HPDE6-E6E7 (cell line): Measurements from ENCODE around the gene PIK3R2.
A peak's percentile ranks its signal among the peaks of the same experiment; 100 is the strongest.

ENCODE experiments used
- DNase-seq: peaks from one replicate; pipeline ENCODE4 v3.0.0; 2011; ENCODE audit warnings: missing footprints; ENCODE audit errors: extremely low spot score

PIK3R2 gene

DNA sequence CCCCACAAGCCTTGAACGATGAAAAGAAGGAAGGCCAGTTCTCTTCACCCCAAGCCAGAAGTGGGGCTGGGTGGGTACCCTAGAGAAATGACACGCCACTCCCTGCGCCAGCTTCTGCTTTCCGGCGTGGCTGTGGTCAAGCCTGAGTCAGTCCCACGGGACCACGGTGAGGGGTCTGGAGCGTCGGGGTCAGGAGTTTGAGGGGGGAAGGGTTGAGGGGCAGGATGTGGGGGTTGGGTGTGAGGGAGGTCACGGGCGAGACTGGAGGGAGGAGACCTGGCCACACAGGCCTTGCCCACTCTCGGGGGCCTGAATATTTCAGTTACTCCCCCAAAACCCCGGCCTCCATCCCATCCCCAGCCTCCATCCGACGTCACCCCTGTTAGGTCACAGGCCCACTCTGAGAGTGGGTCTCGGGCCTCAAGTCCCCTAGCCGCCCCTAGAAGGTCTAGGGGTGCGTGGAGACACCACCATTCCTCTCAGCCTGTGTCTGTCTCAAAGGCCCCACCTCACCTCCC is 20.1 kb downstream of the PIK3R2 start:
- DNase-seq = no peak

DNA sequence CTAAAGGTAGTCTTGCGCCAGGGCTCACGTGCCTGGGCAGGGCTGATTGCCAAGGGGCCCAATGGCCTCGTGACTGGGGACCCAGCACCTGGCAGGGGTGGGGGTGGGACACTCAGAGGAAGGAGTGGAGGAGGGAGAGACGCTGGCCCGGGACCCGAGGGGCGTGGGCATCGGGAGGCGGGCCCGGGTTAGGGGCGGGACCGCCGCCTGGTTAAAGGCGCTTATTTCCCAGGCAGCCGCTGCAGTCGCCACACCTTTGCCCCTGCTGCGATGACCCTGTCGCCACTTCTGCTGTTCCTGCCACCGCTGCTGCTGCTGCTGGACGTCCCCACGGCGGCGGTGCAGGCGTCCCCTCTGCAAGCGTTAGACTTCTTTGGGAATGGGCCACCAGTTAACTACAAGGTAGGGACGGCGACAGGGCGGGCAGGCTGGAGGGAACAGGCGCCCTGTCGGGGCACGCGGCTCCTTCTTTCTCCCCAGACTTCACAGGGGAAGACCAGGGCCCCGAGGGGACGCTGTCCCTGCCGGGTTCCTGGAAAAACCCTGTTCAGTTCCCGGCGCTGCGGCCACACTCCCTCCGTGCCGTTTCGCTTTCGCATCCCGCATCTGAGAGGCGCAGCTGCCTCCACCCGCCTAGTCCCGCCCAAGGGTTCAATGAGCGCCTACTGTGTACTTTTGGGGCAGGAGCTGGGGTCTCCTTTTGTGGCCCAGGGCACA is 20.8 kb downstream of the PIK3R2 start, which contains the start of gene IFI30:
Gene IFI30, plus strand, starts transcription at position 242 of the 717 bp plus-strand sequence. Its CDS starts 29 bp downstream, at position 271.
- DNase-seq = peak; percentile 70

DNA sequence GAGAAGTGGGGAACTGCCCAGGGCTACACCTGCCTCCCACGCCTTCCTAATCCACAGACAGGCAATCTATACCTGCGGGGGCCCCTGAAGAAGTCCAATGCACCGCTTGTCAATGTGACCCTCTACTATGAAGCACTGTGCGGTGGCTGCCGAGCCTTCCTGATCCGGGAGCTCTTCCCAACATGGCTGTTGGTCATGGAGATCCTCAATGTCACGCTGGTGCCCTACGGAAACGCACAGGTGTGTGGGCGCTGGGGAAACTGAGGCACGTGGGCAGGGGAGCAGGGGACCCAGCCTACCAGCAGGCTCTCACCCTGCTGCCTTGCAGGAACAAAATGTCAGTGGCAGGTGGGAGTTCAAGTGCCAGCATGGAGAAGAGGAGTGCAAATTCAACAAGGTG is 22.0 kb downstream of the PIK3R2 start:
- DNase-seq = no peak

DNA sequence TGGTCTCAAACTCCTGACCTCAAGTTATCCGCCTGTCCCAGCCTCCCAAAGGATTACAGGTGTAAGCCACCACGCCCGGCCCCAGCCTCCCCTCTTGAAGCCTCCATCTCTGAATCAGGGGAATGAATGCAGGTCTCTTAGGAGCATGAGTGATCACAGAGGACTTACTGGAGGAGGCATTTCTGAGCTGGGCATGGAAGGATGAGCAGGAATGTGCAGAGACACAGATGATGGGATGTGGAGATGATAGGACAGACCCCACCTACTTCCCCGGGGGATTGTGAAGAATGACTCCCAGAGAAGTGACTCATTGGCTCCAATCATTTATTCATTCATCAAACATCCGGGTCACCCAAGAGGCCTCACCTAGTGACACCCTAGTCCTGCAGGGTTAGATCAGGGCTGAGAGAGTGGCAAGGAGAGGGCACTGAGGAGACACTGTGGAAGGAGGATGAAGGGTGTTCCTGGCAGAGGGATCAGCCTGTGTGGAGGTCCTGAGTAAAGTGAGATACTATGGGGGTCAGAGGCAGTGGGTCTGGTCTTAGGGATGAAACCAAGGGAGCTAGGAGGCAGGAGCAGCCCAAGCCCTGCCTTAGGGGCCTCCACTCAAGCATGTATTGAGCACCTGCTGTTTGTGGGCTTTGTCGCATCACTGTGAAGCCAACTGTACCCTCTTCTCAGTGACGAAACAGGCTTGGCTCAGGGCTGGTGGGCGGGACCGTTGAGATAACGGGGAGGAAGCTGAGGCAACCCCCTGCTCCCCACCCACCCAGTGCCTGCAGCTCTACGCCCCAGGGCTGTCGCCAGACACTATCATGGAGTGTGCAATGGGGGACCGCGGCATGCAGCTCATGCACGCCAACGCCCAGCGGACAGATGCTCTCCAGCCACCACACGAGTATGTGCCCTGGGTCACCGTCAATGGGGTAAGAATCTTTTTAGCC is 23.7 kb downstream of the PIK3R2 start:
- no peak for DNase-seq

DNA sequence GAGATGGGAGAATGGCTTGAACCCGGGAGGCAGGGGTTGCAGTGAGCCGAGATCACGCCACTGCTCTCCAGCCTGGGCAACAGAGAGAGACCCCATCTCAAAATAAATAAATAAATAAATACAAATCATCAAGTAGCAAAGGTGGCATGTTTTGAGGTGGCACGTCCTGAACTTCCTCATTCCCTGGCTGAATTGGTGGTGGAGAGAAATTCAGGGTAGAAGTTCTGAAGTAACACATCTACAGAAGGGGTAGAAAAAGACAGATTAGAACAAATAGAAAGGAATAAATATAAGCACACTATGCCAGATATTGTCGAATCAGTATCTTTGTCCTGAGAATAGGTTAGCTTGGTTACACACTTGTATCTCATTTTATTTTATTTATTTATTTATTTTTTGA is 27.0 kb downstream of the PIK3R2 start:
- DNase-seq = no peak

GRCh38 chr19:18183529-18183928 is 30.6 kb downstream of the PIK3R2 start:
- no peak for DNase-seq

GRCh38 chr19:18185538-18185937 is 32.6 kb downstream of the PIK3R2 start:
- no peak for DNase-seq

- DNase-seq = no peak
Observed at GRCh38 chr19:18190278-18190677, 37.3 kb downstream of the PIK3R2 start.

DNA sequence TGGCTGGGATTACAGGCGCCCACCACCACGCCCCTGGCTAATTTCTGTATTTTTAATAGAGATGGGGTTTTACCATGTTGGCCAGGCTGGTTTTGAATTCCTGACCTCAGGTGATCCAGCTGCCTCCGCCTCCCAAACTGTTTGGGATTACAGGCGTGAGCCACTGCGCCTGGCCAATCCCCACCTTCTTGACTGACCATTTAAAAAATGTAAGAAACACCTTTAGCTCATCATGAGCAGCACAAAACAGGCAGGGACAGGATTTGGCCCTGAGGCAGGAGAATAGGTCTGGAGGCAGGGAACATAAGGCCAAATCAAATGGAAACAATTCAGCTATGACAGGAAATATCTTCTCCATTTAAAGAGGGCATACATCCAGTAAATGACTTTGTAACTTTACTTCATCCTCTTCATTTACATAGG is 38.7 kb downstream of the PIK3R2 start:
- DNase-seq = no peak

DNA sequence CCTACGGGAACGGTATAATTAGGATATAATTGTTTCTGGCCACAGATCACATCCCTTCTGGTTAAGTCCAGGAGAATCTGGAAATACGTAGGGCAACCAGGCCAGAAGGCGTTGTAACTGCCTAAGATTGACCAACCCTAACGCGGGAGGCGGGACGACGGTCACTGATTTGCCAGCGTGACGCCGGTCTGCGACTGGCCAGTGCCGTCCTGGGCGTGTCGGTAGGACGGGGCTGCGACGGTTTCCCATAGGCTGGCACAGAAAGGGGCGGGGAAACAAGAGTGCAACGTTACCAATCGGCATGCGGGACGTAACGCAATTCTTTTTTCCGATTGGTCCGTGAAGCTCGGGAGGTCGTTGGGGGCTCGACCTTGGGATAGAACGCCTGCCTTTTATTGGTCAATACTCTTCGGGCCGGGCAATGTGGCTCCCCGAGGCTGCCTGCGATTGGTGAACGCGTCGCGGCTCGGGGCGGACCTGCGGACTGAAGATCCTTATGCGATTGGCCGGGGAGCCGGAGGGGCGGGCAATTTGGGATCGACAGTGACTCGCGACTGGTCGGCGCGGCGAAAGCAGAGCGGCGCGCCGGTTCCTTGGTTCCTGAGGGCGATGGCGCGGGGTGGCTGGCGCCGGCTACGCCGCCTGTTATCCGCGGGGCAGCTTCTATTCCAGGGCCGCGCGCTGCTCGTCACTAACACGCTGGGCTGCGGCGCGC is 39.9 kb downstream of the PIK3R2 start, which contains the start of gene MPV17L2:
Gene MPV17L2, plus strand, starts transcription at position 546 of the 715 bp plus-strand sequence. Its CDS starts 64 bp downstream, at position 610.
- peak; percentile 92 for DNase-seq

DNA sequence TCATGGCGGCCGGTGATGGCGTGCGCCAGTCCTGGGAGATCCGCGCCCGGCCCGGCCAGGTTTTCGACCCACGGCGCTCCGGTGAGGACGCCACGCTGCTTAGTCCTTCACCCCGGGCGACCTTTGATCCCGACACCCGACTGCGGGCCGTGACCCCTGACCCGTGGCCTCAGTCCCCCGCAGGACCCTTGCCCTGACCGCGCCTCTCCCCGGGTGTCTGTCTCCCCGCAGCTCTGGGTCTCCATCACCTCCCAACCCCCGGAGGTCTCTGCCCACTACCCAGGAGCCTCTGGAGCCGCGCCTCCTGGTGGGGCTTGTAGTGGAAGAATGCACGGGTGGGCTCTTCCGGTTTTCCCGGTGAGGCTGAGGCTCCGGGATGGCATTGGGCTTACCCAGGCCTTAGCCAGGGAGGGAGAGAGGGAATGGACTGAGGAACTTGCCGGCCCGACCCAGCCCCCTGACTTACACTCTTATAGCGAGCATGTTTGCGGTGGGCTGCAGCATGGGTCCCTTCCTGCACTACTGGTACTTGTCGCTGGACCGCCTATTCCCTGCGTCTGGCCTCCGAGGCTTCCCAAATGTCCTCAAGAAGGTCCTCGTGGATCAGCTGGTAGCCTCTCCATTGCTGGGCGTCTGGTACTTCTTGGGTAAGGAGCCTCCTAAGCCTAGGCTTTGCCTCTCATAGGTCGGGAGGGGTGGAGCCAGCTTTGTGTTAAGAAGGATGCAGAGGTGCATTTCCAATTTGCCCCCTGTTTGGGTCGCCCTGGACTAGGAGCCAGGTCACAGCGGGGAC is 40.6 kb downstream of the PIK3R2 start:
- DNase-seq = no peak

GRCh38 chr19:18194181-18194530 is 41.2 kb downstream of the PIK3R2 start:
- no peak for DNase-seq

DNA sequence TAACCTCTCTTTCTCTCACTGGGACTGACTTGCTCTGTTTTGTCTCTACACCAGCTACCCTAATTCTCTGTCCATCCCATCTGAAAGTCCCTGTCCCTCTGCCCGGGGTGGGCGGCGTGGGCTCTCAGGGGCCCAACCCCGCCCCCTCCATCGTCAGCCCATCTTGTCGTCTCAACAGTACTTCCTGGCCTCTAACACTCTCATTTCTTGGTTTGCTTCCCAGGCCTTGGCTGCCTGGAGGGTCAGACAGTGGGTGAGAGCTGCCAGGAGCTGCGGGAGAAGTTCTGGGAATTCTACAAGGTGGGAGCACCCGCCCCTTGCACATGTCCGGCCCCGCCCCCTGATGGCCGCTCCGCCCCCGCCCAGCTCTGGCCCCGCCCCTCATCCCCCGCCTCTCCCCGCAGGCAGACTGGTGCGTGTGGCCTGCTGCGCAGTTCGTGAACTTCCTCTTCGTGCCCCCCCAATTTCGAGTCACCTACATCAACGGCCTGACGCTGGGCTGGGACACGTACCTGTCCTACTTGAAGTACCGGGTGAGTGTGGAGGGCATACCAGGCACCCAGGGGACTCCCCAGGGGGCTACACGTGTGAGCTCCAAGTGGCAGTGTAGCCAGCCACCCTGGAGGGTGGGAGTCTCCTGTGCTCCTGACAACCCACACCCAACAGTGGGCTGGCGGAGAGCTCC is 41.7 kb downstream of the PIK3R2 start:
- no peak for DNase-seq

GRCh38 chr19:18196511-18196845 is 43.5 kb downstream of the PIK3R2 start:
- no peak for DNase-seq

DNA sequence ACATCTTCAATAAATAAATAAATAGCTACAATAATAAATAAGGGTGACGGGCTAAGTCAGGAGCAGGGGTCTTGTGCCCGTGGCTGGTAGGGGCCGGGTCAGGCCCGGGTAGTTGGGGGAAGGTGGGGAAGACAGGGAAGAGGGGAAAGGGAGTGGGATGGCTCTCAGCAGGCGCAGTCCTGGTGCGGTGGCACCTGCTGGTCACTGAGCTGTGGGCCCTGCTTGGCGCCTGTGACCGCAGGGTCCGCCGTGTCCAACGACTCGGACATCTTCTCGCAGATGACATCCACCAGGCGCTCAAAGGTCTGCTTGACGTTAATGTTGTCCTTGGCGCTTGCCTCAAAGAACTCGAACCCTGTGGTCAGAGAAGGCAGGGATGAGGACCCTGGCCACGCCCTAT is 44.3 kb downstream of the PIK3R2 start:
- DNase-seq = no peak

DNA sequence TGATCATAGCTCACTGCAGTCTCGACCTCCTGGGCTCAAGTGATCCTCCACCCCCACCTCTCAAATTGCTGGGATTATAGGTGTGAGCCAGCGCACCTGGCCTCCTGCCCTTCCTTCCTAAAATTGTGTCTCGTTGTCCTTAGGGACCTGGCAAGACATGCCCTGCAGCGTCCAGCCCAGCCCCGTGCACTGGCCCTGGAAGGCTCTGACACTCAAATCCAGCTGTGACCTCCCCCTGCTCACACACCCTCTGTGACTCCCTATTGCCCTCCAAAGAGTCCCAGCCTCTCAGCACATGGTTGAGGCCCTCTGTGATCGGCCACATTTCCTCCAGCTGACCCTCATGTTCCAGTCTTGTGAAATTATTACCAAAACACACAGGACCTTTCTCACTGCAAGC is 45.0 kb downstream of the PIK3R2 start:
- DNase-seq = no peak

DNA sequence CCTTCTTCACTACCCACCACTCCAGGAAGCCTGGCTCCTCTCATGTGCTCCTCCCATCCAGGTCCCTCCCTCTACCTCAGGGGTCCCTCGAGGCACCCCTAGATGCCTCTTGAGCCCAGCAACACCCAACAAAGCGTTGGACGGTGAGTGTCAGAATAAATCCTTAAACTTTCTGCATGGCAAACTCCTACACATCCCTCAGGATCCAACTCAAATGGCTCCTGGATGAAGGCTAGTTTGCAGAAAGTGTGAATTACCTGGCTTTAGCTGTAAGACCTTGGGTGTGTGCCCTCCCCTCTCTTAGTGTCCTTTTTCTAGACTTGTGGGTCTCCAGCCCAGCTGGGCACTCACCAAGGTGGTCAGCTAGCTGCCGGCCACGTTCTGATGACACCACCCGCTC is 45.4 kb downstream of the PIK3R2 start:
- no peak for DNase-seq

- no peak for DNase-seq
Observed at GRCh38 chr19:18202397-18202777, 49.4 kb downstream of the PIK3R2 start.

DNA sequence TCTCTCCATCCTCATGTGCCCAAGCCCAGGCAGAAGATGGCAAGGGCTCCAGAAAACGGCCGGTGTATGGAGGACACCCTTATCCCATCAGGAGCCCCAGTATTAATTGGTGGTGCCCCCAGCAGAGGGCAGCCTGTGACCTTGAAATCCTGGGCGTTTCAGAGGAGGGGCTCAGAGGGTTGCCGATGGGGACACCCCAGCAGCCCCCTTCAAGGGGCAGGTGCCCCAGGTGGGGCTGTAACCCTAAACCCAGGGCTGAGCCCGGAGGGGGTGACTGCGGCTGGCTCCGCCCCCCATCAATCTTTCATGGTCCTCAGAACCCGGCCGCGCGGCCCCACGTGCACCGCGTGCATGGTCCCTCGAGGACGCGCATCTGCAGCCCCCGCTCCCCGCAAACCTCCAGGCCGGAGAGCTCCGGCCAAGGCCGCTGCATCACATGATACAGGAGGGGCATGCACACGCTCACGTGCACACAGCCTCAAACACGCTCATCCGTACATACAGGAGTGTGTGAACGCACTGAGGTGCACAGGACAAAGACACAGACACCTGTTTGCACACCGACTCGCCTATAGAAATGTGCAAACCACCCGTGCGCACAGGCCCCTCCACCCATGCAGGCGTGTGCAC is 49.9 kb downstream of the PIK3R2 start:
- DNase-seq = no peak

GRCh38 chr19:18203408-18203862 is 50.5 kb downstream of the PIK3R2 start:
- no peak for DNase-seq
